Smooth muscle cell of the brain vasculature (primary cell): ENCODE data around the gene RAD51C.
A peak's percentile ranks its signal among the peaks of the same experiment; 100 is the strongest.
"Not testable (repeated sequence)": the region's sequence is repeated elsewhere in the genome, so short reads cannot be mapped to it uniquely, and the experiment has no call there.

Experiments
- DNase-seq: peaks from one replicate; pipeline ENCODE4 v3.0.0-alpha.2; 2012; ENCODE audit warnings: low read depth, low spot score

RAD51C gene

DNA sequence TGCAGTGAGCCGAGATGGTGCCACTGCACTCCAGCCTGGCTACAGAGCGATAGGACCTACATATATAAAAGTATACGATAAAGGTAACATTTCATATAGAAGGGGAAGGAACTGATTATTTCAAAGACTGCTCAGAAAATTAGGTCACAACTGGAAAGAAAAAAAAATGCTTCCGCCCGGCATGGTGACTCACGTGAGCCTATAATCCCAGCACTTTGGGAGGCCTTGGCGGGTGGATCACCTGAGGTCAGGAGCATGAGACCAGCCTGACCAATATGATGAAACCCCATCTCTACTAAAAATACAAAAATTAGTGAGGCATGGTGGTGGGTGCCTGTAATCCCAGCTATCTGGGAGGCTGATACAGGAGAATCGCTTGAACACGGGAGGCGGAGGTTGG is 8.4 kb upstream of the RAD51C start:
- DNase-seq: no peak

- DNase-seq: not testable (repeated sequence)
Measured at GRCh38 chr17:58684462-58684861, 7.9 kb upstream of the RAD51C start.

DNA sequence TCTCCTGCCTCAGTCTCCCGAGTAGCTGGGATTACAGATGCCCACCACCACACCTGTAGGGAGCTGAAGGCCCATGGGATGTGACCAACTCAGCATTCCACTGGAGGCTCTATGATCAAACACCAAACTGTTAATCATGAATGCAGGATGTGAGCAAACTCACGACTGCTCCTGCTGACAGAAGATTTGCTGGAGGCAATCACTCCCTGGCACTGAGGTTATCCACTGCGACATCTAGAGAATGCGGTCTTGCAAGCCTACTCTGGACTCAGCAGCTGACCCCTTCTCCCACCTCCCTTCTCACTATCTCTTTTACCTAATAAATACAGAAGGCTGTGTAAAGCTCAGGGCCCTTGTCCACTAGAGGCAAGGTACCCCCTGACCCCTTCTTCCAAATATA is 5.4 kb upstream of the RAD51C start:
- DNase-seq: no peak

DNA sequence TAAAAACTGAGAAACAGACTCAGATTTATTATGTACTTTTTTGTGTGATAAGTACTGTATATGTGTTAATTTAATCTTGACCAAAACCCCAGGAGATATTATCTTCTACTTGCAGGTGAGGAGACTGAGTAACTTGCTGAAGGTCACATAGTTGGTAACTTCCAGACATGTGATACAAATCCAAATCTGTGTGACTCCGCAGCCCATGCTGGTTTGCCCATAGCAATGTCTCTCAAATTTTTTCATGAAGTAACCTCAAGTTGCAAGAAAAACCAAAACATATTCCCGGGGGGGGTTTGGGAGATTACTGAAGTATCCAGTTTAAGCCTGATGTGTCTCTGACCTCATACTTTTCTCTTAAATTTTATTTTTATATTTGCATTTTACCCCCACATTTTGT is 3.9 kb upstream of the RAD51C start:
- DNase-seq: no peak

DNA sequence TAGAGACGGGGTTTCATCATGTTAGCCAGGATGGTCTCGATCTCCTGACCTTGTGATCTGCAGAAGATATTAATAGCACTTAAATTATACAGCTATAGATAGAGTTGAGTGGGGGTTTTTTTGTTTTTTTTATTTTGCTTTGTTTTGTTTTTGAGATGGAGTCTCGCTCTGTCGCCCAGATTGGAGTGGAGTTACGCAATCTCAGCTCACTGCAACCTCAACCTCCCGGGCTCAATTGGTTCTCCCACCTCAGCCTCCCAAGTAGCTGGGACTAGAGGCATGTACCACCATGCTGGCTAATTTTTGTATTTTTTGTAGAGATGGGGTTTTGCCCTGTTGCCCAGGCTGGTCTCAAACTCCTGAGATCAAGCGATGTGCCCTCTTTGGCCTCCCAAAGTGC is 2.4 kb upstream of the RAD51C start:
- not testable (repeated sequence) for DNase-seq

DNA sequence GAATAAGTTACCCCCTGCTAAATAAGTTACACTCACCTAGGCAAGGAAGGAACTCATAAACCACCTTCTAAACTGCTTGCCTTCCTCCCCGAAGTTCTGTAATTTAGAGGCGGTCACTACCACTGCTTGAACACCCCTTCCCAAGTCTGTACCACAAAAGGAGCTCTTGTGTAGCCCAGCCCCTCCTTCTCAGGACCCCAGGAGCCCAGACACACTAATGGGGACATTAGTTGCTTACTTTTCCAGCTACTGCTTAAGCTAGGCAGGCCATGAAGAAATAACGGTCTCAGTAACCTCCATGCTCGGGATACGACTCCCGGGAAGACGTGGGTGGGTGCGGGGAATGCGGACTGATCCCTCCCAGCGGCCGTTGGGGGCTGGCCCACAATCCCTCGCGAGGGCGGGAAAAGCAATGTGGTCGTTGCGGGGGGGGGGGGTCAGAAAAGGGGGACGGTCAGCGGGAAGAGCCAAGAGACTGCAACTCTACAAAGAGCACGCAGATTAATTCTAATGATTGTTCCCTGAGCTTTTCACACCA is 632 bp upstream of the RAD51C start, which contains the start of gene TEX14:
Gene TEX14 (minus strand): TSS at position 345 of the 538 bp plus-strand sequence. CDS start 40,044 bp downstream, outside the sequence.
- DNase-seq: no peak

DNA sequence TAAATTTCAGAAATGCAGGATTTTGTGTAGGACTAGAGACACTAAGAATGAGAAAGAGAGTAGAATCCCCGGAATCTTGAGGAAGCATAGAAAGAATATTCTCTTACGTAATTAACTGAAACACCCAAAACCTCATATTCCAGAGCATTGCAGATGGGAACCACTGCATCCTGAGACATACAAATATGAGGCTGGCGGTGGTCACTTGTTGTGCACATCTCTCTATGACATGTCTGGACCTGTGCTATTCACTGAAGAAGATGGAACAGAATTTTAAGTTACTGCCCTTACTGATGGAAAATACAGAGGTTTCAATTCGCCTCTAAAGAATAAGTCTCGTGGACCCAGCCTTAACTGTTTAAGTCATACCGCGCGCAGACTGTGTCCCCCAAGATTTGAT is 806 bp downstream of the RAD51C start:
- no peak for DNase-seq

- DNase-seq: no peak
Measured at GRCh38 chr17:58693751-58694150, 1.3 kb downstream of the RAD51C start.

DNA sequence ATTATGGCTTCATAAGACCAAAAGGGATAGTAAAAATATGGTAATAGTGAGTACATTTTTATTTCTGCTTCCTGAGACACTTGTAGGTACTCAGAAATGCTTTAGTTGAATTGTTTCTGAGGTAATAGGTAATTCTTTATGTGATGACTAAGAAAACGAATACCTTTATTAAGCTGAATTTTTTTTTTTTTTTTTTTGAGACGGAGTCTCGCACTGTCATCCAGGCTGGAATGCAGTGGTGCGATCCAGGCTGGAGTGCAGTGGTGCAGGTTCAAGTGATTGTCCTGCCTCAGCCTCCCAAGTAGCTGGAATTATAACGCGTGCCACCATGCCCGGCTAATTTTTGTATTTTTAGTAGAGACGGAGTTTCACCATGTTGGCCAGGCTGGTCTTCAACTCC is 1.9 kb downstream of the RAD51C start:
- no peak for DNase-seq

DNA sequence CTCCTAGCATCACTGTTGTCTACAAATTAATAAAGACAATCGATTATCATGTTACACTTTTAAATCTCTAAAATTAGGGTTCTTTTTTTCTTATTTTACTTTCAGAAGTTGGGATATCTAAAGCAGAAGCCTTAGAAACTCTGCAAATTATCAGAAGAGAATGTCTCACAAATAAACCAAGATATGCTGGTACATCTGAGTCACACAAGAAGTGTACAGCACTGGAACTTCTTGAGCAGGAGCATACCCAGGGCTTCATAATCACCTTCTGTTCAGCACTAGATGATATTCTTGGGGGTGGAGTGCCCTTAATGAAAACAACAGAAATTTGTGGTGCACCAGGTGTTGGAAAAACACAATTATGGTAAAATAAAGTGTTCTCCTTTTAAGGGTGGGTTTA is 2.4 kb downstream of the RAD51C start:
- DNase-seq: no peak

DNA sequence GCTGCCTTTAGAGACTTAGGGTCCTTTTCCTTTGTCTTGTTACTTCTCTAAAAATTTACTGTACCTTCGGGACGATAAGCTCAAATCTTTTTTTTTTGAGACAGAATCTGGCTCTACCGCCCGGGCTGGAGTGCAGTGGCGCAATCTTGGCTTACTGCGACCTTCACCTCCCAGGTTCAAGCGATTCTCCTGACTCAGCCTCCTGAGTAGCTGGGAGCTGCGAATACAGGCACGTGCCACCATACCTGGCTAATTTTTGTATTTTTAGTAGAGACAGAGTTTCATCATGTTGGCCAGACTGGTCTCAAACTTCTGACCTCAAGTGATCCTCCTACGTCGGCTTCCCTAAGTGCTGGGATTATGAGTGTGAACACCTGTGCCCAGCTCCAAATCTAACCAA is 7.4 kb downstream of the RAD51C start:
- DNase-seq: no peak

- DNase-seq: no peak
Measured at GRCh38 chr17:58702045-58702476, 9.7 kb downstream of the RAD51C start.

- no peak for DNase-seq
Measured at GRCh38 chr17:58702708-58703107, 10.3 kb downstream of the RAD51C start.

GRCh38 chr17:58703137-58703915 is 10.9 kb downstream of the RAD51C start:
- DNase-seq: no peak

GRCh38 chr17:58703916-58704286 is 11.5 kb downstream of the RAD51C start:
- no peak for DNase-seq

DNA sequence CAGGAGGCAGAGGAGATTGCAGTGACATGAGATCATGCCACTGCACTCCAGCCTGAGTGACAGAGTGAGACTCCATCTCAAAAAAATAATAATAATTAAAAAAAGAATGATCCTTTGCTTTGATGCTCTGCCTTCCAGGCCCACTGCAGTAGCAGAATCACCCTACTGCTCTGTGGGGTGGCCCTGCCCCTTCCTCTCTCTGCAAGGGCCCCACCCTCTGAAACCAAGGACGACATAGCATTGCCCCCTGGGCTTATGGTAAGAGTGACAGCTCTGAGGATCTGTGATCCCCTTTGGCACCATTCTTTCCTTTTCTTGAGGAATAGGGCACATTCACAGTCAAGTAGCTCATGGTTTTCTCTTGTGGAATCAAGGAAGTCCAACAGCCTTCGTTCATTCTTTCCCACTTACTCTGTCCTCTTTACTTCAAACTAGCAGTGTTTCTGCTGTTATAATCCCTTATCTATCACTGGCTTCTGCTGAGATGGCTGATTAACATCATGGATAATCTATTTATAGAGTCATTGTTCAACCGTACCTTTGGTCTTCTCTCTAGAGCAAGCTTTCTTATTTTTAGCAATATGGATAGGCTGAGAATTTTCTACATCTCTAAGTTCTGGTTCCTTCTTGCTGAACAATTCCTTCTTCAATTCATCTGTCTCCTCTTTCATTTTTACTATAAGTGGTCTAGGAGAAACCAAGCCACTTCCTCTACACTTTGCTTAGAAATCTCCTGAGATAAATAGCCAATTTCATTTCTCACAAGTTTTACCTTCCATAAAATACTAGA is 14.1 kb downstream of the RAD51C start:
- no peak for DNase-seq

GRCh38 chr17:58710948-58711552 is 18.6 kb downstream of the RAD51C start:
- DNase-seq: peak; percentile 40

- DNase-seq: no peak
Measured at GRCh38 chr17:58722274-58722673, 29.9 kb downstream of the RAD51C start.

- no peak for DNase-seq
Measured at GRCh38 chr17:58722696-58723095, 30.3 kb downstream of the RAD51C start.

DNA sequence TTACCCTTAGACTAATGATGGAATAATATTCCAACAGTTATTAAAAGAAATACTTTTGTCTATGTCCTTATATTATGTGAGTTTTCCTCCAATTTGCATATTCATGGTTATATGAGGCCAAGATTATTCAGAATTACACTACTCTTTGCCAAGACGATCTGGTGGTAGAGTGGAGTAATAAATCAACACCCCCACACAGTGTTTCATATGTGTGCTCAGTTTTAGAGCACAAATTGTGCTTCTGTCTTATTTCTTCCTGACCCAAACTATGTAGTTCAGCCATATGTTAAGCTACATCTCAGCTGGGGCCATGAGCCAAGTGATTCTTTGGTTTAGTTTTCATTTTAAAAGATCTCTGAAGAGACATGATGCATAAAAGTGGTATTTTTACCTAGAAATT is 36.4 kb downstream of the RAD51C start:
- DNase-seq: no peak

DNA sequence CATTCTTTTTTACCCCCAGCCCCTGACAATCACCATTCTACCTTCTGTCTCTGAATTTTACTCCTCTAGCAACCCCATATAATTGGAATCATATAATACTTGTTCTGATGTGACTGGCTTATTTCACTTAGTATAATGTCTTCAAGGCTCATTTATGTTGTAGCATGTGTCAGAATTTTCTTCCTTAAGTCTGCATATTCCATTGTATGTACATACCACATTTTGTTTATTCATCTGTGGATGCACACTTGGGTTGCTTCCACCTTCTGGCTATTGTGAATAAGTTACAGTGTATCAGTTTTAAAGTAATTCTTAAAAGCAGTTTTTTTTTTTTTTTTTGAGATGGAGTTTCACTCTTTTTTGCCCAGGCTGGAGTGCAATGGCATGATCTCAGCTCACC is 38.5 kb downstream of the RAD51C start:
- DNase-seq: no peak

GRCh38 chr17:58734040-58734439 is 41.6 kb downstream of the RAD51C start:
- DNase-seq: no peak
